Panc1 (cell line): Measurements from ENCODE around the gene ZNF407. TPM values are rescaled to one million over a fixed set of nuclear protein-coding genes. Genes with fewer than 3 reads are reported as not detected.

ENCODE experiments used
- ATAC-seq: fragments of 200-7000 bp; cut with Tn5 transposase; 2 replicates; pipeline ENCODE4 v1.9.1; 2020; ENCODE audit warnings: mild to moderate bottlenecking, moderate library complexity
- BruUV-seq: library from RNA; stranded (reverse); fragments of 400-500 nt; replicated peaks from 2 replicates; lab custom pipeline; 2021; lab: Mats Ljungman, UMichigan
- CTCF ChIA-PET: fragments of 300-600 bp; sonication (Branson Sonifier 250); formaldehyde crosslinking; loops from one replicate; lab custom pipeline; 2022; ENCODE audit warnings: antibody characterized with exemption; lab: Charles Lee
- POLR2A ChIA-PET: fragments of 300-600 bp; sonication (Branson Sonifier 250); formaldehyde crosslinking; loops from one replicate; lab custom pipeline; 2022; ENCODE audit warnings: antibody characterized with exemption; lab: Charles Lee
- DNase-seq: peaks from one replicate; pipeline ENCODE4 v3.0.0-alpha.2; 2010; ENCODE audit warnings: low read depth, low spot score
- H3K27ac ChIP-seq: 2 replicates; pipeline ENCODE4 v1.5.1; 2011; ENCODE audit warnings: mild to moderate bottlenecking, low read length, inconsistent platforms
- H3K27me3 ChIP-seq: fragments of 200-500 bp; sonication (Bioruptor generic); 2 replicates; pipeline ENCODE4 v1.6.0; 2014; ENCODE audit warnings: low read length, inconsistent platforms; ENCODE audit not compliant: control insufficient read depth, insufficient read depth
- H3K36me3 ChIP-seq: fragments of 200-500 bp; sonication (Bioruptor generic); 2 replicates; pipeline ENCODE4 v1.5.1; 2014; ENCODE audit warnings: inconsistent platforms, mild to moderate bottlenecking, low read length, moderate library complexity; ENCODE audit not compliant: control insufficient read depth, insufficient read depth
- H3K4me1 ChIP-seq: 2 replicates; pipeline ENCODE4 v1.5.1; 2011; ENCODE audit warnings: inconsistent platforms, mild to moderate bottlenecking, low read length, moderate library complexity; ENCODE audit not compliant: control insufficient read depth, insufficient read depth
- H3K4me3 ChIP-seq, 2 experiments: 2 replicates each; pipeline ENCODE4 v1.5.1; 2011 to 2012; ENCODE audit warnings: low read depth in 2 of 2, low read length in 2 of 2, mild to moderate bottlenecking in 2 of 2, inconsistent platforms in 1 of 2, moderate library complexity in 1 of 2
- H3K9me3 ChIP-seq: fragments of 200-500 bp; sonication (Bioruptor generic); 2 replicates; pipeline ENCODE4 v1.5.1; 2014; ENCODE audit warnings: low read depth, mild to moderate bottlenecking, inconsistent platforms, low read length, moderate library complexity; ENCODE audit not compliant: control insufficient read depth, insufficient read depth
- CTCF ChIP-seq: fragments of 450-650 bp; IDR thresholded peaks from 2 replicates; pipeline ENCODE4 v1.5.1; 2017; ENCODE audit warnings: mild to moderate bottlenecking
- POLR2AphosphoS5 ChIP-seq: IDR thresholded peaks from 2 replicates; pipeline ENCODE4 v1.6.1; 2012; ENCODE audit warnings: mild to moderate bottlenecking, low read depth, low read length, moderate library complexity
- REST ChIP-seq, 2 experiments: IDR thresholded peaks; 2 replicates each; pipeline ENCODE4 v1.6.1; 2011 to 2012; ENCODE audit warnings: low read depth in 2 of 2, control low read depth in 1 of 2, low read length in 1 of 2, mild to moderate bottlenecking in 1 of 2, moderate library complexity in 1 of 2; ENCODE audit not compliant: insufficient read depth in 1 of 2
- SIN3A ChIP-seq: IDR thresholded peaks from 2 replicates; pipeline ENCODE4 v1.6.1; 2012; ENCODE audit warnings: low read depth, mild to moderate bottlenecking, low read length, moderate library complexity, borderline replicate concordance; ENCODE audit not compliant: insufficient read depth
- TCF7L2 ChIP-seq: IDR thresholded peaks from 2 replicates; pipeline ENCODE4 v1.6.1; 2011; ENCODE audit warnings: mild to moderate bottlenecking, low read depth, low read length, inconsistent platforms
- in situ Hi-C: cut with HindIII; loops from 2 replicates; pipeline ENCODE4 v1.10.0; 2016; ENCODE audit warnings: low sequenced_read_pairs, low pct_unique_long_range_greater_than_20kb
- intact Hi-C: fragments of 100-400 bp; cut with micrococcal nuclease; formaldehyde crosslinking; loops from one replicate; pipeline ENCODE4 v1.10.0; 2022; ENCODE audit not compliant: unreplicated experiment
- total RNA-seq: library from RNA; stranded (reverse); gene quantifications from one replicate; pipeline ENCODE4 v1.2.1, GENCODE V29; 2021; ENCODE audit not compliant: unreplicated experiment

ZNF407 gene
- total RNA-seq, 1 experiment from 2014 or later: 16.8 TPM

DNA sequence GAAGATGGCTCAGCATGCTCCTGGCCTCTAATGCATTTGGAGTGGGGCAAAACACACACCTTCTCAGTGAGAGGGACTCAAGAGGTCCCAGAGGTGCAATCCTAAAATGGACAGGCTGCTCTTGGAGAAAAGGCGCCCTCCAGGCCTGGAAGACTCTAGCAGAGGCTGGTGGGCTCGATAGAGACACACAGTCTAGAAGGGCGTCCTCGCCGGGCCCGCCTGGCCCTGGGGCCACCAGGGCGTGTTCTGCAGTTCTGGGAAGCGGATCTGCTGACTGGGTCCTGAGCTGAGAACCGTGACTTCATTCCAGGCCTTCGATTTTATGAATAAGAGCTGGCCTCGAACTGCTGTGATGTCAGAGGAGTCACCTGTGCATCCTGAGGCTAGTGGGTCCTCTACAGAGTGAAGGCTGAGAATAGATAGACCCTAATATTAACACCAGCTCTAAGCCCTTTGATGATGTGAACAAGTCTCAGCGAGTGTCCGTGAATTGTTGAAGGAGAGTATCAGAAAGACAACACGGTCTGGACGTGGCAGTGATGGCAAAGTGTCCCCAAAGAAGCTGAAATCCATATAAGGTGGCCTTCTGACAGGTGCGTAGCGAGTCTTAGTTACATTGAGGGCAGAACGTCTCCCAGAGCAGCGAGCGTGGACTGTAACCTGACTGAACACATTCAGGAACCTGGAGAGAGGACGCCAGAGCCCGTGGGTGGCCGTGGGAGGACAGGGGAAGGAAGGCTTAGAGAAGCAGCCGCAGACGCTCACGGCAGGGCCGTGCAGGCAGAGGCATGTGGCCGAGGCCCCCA, 474.4 kb downstream of the ZNF407 start:
- POLR2A ChIA-PET: no interaction called here
- BruUV-seq: no TSS peak
- CTCF ChIA-PET: no interaction called here
- Histone ChIP-seq H3K4me3 (no peak overlapping the region), H3K9me3 (no peaks in the 10 kb centered on the region; the same call in 1 of the 2 replicates), H3K27me3 (no peaks in the 10 kb centered on the region), H3K36me3 (no peaks in the 10 kb centered on the region), H3K27ac (no peak overlapping the region; the same call in 1 of the 2 replicates), H3K4me1 (peaks cover 18% of the 10 kb centered on the region)
- DNase-seq: no peak
- no peak for ATAC-seq
- no peak for TF ChIP-seq SIN3A
- no peak for TF ChIP-seq TCF7L2
- no peak for TF ChIP-seq CTCF
- TF ChIP-seq REST (IDR thresholded peaks at IDR 0.05; ENCODE audit: insufficient read depth in 1 of 2, low read depth in 2 of 2, low read length in 1 of 2): no peak
- no peak for TF ChIP-seq POLR2AphosphoS5
- in situ Hi-C loops (no loop called here), intact Hi-C loops (no loop called here)

- H3K27ac ChIP-seq: no peak overlapping the region
- ChIA-PET POLR2A (no interaction called here), CTCF (no interaction called here)
- DNase-seq (no peak), ATAC-seq (no peak)
- BruUV-seq: no TSS peak
- in situ Hi-C loops (no loop called here), intact Hi-C loops (no loop called here)
- TF ChIP-seq REST (IDR thresholded peaks at IDR 0.05; ENCODE audit: insufficient read depth in 1 of 2, low read depth in 2 of 2, low read length in 1 of 2) (no peak), CTCF (no peak)
- H3K4me1 ChIP-seq: peaks cover 18% of the 10 kb centered on the region
- H3K4me3 ChIP-seq: no peak overlapping the region
- no peaks in the 10 kb centered on the region for H3K36me3 ChIP-seq
- peaks cover 7% of the 10 kb centered on the region; the same call in 1 of the 2 replicates for H3K9me3 ChIP-seq
- no peaks in the 10 kb centered on the region for H3K27me3 ChIP-seq
These were observed 475.2 kb downstream of the ZNF407 start for GRCh38 chr18:75072672-75073371.
